ENCODE data around the gene CSF2RB.
A peak's percentile ranks its signal among the peaks of the same experiment; 100 is the strongest.

DNA sequence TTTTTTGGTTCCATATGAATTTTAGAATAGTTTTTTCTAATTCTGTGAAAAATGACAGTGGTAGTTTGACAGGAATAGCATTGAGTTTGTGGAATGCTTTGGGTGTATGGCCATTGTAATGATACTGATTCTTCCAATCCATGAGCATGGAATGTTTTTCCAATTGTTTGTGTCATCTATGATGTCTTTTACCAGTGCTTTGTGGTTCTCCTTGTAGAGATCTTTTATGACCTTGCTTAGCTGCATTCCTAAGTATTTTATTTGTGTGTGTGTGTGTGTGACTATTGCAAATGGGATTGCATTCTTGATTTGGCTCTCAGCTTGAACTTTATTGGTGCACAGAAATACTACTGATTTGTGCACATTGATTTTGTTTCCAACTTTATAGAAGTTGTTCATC, 3.0 kb upstream of the CSF2RB start:
- TF ChIP-seq, protein P1, sequence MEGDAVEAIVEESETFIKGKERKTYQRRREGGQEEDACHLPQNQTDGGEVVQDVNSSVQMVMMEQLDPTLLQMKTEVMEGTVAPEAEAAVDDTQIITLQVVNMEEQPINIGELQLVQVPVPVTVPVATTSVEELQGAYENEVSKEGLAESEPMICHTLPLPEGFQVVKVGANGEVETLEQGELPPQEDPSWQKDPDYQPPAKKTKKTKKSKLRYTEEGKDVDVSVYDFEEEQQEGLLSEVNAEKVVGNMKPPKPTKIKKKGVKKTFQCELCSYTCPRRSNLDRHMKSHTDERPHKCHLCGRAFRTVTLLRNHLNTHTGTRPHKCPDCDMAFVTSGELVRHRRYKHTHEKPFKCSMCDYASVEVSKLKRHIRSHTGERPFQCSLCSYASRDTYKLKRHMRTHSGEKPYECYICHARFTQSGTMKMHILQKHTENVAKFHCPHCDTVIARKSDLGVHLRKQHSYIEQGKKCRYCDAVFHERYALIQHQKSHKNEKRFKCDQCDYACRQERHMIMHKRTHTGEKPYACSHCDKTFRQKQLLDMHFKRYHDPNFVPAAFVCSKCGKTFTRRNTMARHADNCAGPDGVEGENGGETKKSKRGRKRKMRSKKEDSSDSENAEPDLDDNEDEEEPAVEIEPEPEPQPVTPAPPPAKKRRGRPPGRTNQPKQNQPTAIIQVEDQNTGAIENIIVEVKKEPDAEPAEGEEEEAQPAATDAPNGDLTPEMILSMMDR (IDR thresholded peaks at IDR 0.05): no peak
- TF ChIP-seq POLR2A (IDR thresholded peaks at IDR 0.05) (no peak), POLR2AphosphoS5 (IDR thresholded peaks at IDR 0.05; ENCODE audit: insufficient read depth in 1 of 2, low read depth in 1 of 2) (peak in 1 of 2 donors; percentile 56)
